CD14-positive monocyte (primary cell): ENCODE data around the gene ABAT. TPM values are rescaled to one million over a fixed set of nuclear protein-coding genes. Genes with fewer than 3 reads are reported as not detected.

Experiments used
- DNase-seq, 3 donors: peaks; one replicate each; pipeline ENCODE4 v3.0.0-alpha.2; 2011 to 2022
- H2AFZ ChIP-seq: 2 replicates; pipeline ENCODE4 v1.6.0; 2012; ENCODE audit warnings: mild to moderate bottlenecking, low read depth, low read length, inconsistent platforms; ENCODE audit not compliant: insufficient read depth, poor library complexity, severe bottlenecking
- H3K27ac ChIP-seq, 2 donors: 1 replicate in 1 of 2; 2 replicates in 1 of 2; pipeline ENCODE4 v1.5.1; 2012 to 2013; ENCODE audit warnings: low read length in 2 of 2, control low read depth in 1 of 2, inconsistent platforms in 1 of 2, low read depth in 1 of 2, mild to moderate bottlenecking in 1 of 2
- H3K27me3 ChIP-seq, 2 donors: one replicate each; pipeline versions ENCODE4 v1.6.0 to v1.6.1; 2011 to 2013; ENCODE audit warnings: low read length in 2 of 2; ENCODE audit not compliant: control insufficient read depth in 2 of 2, insufficient read depth in 2 of 2
- H3K36me3 ChIP-seq, 2 donors: replicated peaks in 1 of 2; 1 replicate in 1 of 2; 2 replicates in 1 of 2; pipeline versions ENCODE4 v1.5.1 to v1.6.1; 2012 to 2013; ENCODE audit warnings: low read length in 2 of 2, control low read depth in 1 of 2, inconsistent platforms in 1 of 2, mild to moderate bottlenecking in 1 of 2; ENCODE audit not compliant: insufficient read depth in 2 of 2, control insufficient read depth in 1 of 2
- H3K4me1 ChIP-seq, 2 donors: 1 replicate in 1 of 2; 2 replicates in 1 of 2; pipeline versions ENCODE4 v1.5.1 to v1.6.1; 2012 to 2013; ENCODE audit warnings: low read length in 2 of 2, control low read depth in 1 of 2, inconsistent platforms in 1 of 2, mild to moderate bottlenecking in 1 of 2, moderate library complexity in 1 of 2; ENCODE audit not compliant: insufficient read depth in 2 of 2, control insufficient read depth in 1 of 2
- H3K4me2 ChIP-seq: replicated peaks from 2 replicates; pipeline ENCODE3; 2012; ENCODE audit warnings: low read length, moderate library complexity, mild to moderate bottlenecking; ENCODE audit not compliant: poor library complexity, severe bottlenecking; ENCODE audit errors: extremely low read depth
- H3K4me3 ChIP-seq, 3 experiments: fragments of 200-600 bp in 1 of 3; sonication (generic) in 1 of 3; replicated peaks in 1 of 3; 1 replicate in 2 of 3; 2 replicates in 1 of 3; pipeline ENCODE4 v1.5.1; 2011 to 2013; ENCODE audit warnings: low read length in 3 of 3, mild to moderate bottlenecking in 3 of 3, control low read depth in 2 of 3, low read depth in 2 of 3, inconsistent platforms in 1 of 3, moderate library complexity in 1 of 3
- H3K79me2 ChIP-seq: 2 replicates; pipeline ENCODE4 v1.6.0; 2012; ENCODE audit warnings: mild to moderate bottlenecking, control low read depth, inconsistent platforms, low read length, moderate library complexity; ENCODE audit not compliant: insufficient read depth
- H3K9ac ChIP-seq: 2 replicates; pipeline ENCODE4 v1.6.0; 2017; ENCODE audit warnings: low read length, mild to moderate bottlenecking; ENCODE audit not compliant: insufficient read depth, poor library complexity, severe bottlenecking
- H3K9me3 ChIP-seq, 2 donors: replicated peaks in 1 of 2; 1 replicate in 1 of 2; 2 replicates in 1 of 2; pipeline versions ENCODE4 v1.5.1 to v1.6.1; 2012 to 2013; ENCODE audit warnings: low read length in 2 of 2, control low read depth in 1 of 2; ENCODE audit not compliant: control insufficient read depth in 1 of 2, insufficient read depth in 1 of 2
- H4K20me1 ChIP-seq: 2 replicates; pipeline ENCODE4 v1.6.0; 2012; ENCODE audit warnings: mild to moderate bottlenecking, low read length, control low read depth, moderate library complexity; ENCODE audit not compliant: insufficient read depth
- H3K27ac Mint-ChIP-seq, 7 donors: one replicate each; pipeline ENCODE4 v1.8.0; 2020; ENCODE audit warnings: mild to moderate bottlenecking in 7 of 7, mixed read lengths in 7 of 7, moderate library complexity in 6 of 7, inconsistent platforms in 2 of 7
- H3K27me3 Mint-ChIP-seq, 3 donors: one replicate each; pipeline ENCODE4 v1.8.0; 2021 to 2022; ENCODE audit warnings: low read depth in 3 of 3, mild to moderate bottlenecking in 3 of 3, mixed read lengths in 3 of 3, moderate library complexity in 3 of 3, inconsistent platforms in 1 of 3
- H3K36me3 Mint-ChIP-seq, 2 donors: one replicate each; pipeline ENCODE4 v1.8.0; 2020; ENCODE audit warnings: mixed read lengths in 2 of 2, inconsistent platforms in 1 of 2, mild to moderate bottlenecking in 1 of 2
- H3K4me1 Mint-ChIP-seq: one replicate; pipeline ENCODE4 v1.8.0; 2020; ENCODE audit warnings: mild to moderate bottlenecking, mixed read lengths
- H3K4me3 Mint-ChIP-seq, 2 donors: one replicate each; pipeline ENCODE4 v1.8.0; 2020; ENCODE audit warnings: mild to moderate bottlenecking in 2 of 2, mixed read lengths in 2 of 2, moderate library complexity in 1 of 2
- H3K9me3 Mint-ChIP-seq, 7 donors: one replicate each; pipeline ENCODE4 v1.8.0; 2020 to 2022; ENCODE audit warnings: mixed read lengths in 7 of 7, mild to moderate bottlenecking in 6 of 7, moderate library complexity in 6 of 7, inconsistent platforms in 2 of 7
- CTCF ChIP-seq: fragments of 200-600 bp; IDR thresholded peaks from one replicate; pipeline ENCODE4 v1.8.0; 2022; ENCODE audit warnings: antibody characterized with exemption, mild to moderate bottlenecking
- WGBS: methylation state at CpG from one replicate; pipeline ENCODE4 v1.1.5; 2013; ENCODE audit warnings: missing lambda C conversion rate; ENCODE audit not compliant: insufficient coverage; 5-methylcytosine and 5-hydroxymethylcytosine counted together
- intact Hi-C, 2 donors: fragments of 100-400 bp; cut with micrococcal nuclease; formaldehyde crosslinking; loops; one replicate each; pipeline versions ENCODE4 v1.15.0 to v1.15.1; 2023
- polyA plus RNA-seq, 3 donors: library from polyadenylated mRNA; depleted of rRNA in 1 of 3; unstranded in 2 of 3; stranded (reverse) in 1 of 3; fragments of 300-500 nt in 2 of 3; fragments of >200 nt in 1 of 3; fragmentation: Illumina TruSeq in 2 of 3; gene quantifications; 1 replicate in 2 of 3; 2 replicates in 1 of 3; pipeline ENCODE4 v1.2.3, GENCODE V29; 2012 to 2021

Gene ABAT
- polyA plus RNA-seq, 3 donors: 4.9 to 11.8 (median 8.7) TPM

DNA sequence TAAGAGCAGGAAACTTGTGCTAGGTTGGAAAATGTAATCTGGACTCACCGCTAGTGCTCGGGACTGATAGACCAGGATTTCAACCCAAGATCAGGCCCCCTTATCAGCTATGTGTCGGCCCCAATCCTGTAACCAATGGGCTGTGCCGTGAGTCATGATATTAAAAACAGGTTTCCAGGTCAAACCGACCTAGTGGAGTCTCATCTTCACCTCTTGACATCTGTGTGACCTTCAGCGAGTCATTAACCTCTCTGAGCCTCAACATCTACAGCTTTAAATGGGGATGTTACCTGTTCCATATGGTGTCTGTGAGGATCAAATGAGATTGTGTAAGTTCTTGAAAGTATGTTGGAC lies 123.7 kb downstream of the ABAT start:
- H3K4me1 ChIP-seq: peaks cover 29 to 37% of the 10 kb centered on the region in 2 donors
- peak overlapping the region; percentile 21 to 89 for H3K27ac ChIP-seq
- peak overlapping the region; percentile 83 for H3K4me2 ChIP-seq
- peak overlapping the region; percentile 95 for H2AFZ ChIP-seq
- DNase-seq: peak in 1 of 3 donors; percentile 1
- H3K9me3 ChIP-seq: no peaks in the 10 kb centered on the region
- peak overlapping the region; percentile 81 to 98 (median 90) for H3K27ac Mint-ChIP-seq
- H3K36me3 ChIP-seq: peaks cover 19 to 42% of the 10 kb centered on the region in 2 donors
- peak overlapping the region; percentile 86 for H3K9ac ChIP-seq
- peaks cover 74% of the 10 kb centered on the region for H3K79me2 ChIP-seq
- peaks cover 31% of the 10 kb centered on the region for H3K4me1 Mint-ChIP-seq
- peaks cover 26% of the 10 kb centered on the region for H4K20me1 ChIP-seq
- H3K27me3 Mint-ChIP-seq: peaks cover 0 to under 1% (median 0%) of the 10 kb centered on the region in 3 donors
- intact Hi-C loops: loop anchor here in 1 of 2 donors (5.0 to 10.0 kb wide), 3 partner anchors 69 to 166 kb away; partner anchors contain the start of genes ABAT and CARHSP1
- H3K36me3 Mint-ChIP-seq: peaks cover 22 to 30% of the 10 kb centered on the region in 2 donors
- H3K4me3 Mint-ChIP-seq: peak overlapping the region; percentile 96 to 98
- TF ChIP-seq CTCF: no peak
- H3K4me3 ChIP-seq: peak overlapping the region; percentile 65 to 91 (median 71)
- WGBS: 0% methylated on average over 5 of the region's 6 CpGs
- no peaks in the 10 kb centered on the region for H3K9me3 Mint-ChIP-seq
- no peaks in the 10 kb centered on the region for H3K27me3 ChIP-seq

DNA sequence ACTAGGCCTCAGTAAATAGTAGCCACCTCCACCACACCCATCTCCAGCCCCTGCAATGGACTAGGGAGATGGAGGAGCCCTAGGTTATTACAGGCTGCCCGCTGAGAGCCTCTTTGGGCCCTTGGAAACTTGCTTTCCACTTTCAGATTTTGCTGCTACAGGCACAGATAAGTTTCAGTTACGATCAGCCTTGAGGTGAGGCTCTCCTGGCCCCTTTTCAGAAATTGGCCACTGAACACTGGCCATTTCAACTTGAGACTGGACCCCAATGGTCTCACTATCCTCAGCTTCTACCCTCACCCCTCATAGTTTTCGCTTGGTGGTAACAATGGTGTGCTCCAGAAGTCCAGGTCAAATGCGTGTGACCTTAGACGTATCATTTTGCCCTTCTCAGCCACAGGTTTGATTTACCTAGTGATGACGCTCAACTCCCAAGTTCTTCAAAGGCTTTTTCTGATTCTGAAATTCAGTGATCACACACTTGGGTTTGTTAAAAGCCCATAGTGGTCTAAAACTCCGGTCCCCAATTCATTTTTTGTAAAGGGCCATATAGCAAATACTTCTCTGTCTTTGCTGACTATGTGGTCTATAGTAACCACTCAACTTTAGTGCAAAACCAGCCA lies 124.2 kb downstream of the ABAT start:
- WGBS: 63% methylated on average over 3 of the region's 7 CpGs
- peak overlapping the region; percentile 65 to 91 (median 71) for H3K4me3 ChIP-seq
- Mint-ChIP-seq H3K4me3 (peak overlapping the region; percentile 96 to 98), H3K4me1 (peaks cover 31% of the 10 kb centered on the region), H3K36me3 (peaks cover 25 to 34% of the 10 kb centered on the region in 2 donors), H3K9me3 (no peaks in the 10 kb centered on the region), H3K27ac (peak overlapping the region; percentile 81 to 98 (median 90)), H3K27me3 (no peaks in the 10 kb centered on the region)
- H4K20me1 ChIP-seq: peaks cover 26% of the 10 kb centered on the region
- peaks cover 22 to 45% of the 10 kb centered on the region in 2 donors for H3K36me3 ChIP-seq
- no peaks in the 10 kb centered on the region for H3K27me3 ChIP-seq
- DNase-seq: no peak
- no peaks in the 10 kb centered on the region for H3K9me3 ChIP-seq
- peaks cover 77% of the 10 kb centered on the region for H3K79me2 ChIP-seq
- TF ChIP-seq CTCF: no peak
- peak overlapping the region; percentile 83 for H3K4me2 ChIP-seq
- peaks cover 29 to 37% of the 10 kb centered on the region in 2 donors for H3K4me1 ChIP-seq
- H3K9ac ChIP-seq: peak overlapping the region; percentile 86
- intact Hi-C loops: loop anchor here in 1 of 2 donors (5.0 to 10.0 kb wide), 3 partner anchors 69 to 166 kb away; partner anchors contain the start of genes ABAT and CARHSP1
- peak overlapping the region in 1 of 2 donors; percentile 89 for H3K27ac ChIP-seq
- peak overlapping the region; percentile 95 for H2AFZ ChIP-seq
